GM18508 (cell line): Measurements from ENCODE around the gene ITGAL.
"Not testable (repeated sequence)": the region's sequence is repeated elsewhere in the genome, so short reads cannot be mapped to it uniquely, and the experiment has no call there.

ENCODE experiments used
- ATAC-seq: cut with Tn5 transposase; IDR thresholded peaks from one replicate; pipeline ENCODE4 v1.9.1; 2021; ENCODE audit warnings: moderate number of reproducible peaks; ENCODE audit not compliant: insufficient read depth, unreplicated experiment

Gene ITGAL

GRCh38 chr16:30524575-30525568, 52.3 kb downstream of the ITGAL start:
- ATAC-seq, result no peak

GRCh38 chr16:30525844-30526136, 53.2 kb downstream of the ITGAL start:
- ATAC-seq, result no peak

GRCh38 chr16:30526137-30526822, 53.7 kb downstream of the ITGAL start, which contains the start of gene ZNF768:
ZNF768 (minus strand) TSS chr16:30526566; CDS start chr16:30526413, 153 bp downstream.
- no peak for ATAC-seq

- ATAC-seq, result peak; percentile 50
These were observed 54.5 kb downstream of the ITGAL start for GRCh38 chr16:30526823-30527634.

GRCh38 chr16:30527635-30528178, 55.2 kb downstream of the ITGAL start:
- no peak for ATAC-seq

GRCh38 chr16:30528799-30529457, 56.4 kb downstream of the ITGAL start:
- no peak for ATAC-seq

GRCh38 chr16:30530163-30531037, 57.9 kb downstream of the ITGAL start:
- ATAC-seq, result no peak

- ATAC-seq, result no peak
These were observed 60.0 kb downstream of the ITGAL start for GRCh38 chr16:30532285-30533145.

GRCh38 chr16:30533146-30533522, 60.6 kb downstream of the ITGAL start:
- ATAC-seq, result no peak

GRCh38 chr16:30533748-30534367, 61.3 kb downstream of the ITGAL start:
- no peak for ATAC-seq

GRCh38 chr16:30534368-30535105, 62.0 kb downstream of the ITGAL start, which contains the start of gene ZNF747:
ZNF747 (minus strand) TSS chr16:30534858; CDS start chr16:30534679, 179 bp downstream.
- no peak for ATAC-seq

GRCh38 chr16:30535106-30535776, 62.7 kb downstream of the ITGAL start:
- ATAC-seq, result no peak

GRCh38 chr16:30535777-30536190, 63.2 kb downstream of the ITGAL start:
- ATAC-seq, result no peak

- ATAC-seq, result not testable (repeated sequence)
These were observed 64.0 kb downstream of the ITGAL start for GRCh38 chr16:30536391-30537024.

GRCh38 chr16:30539000-30539964, 66.7 kb downstream of the ITGAL start:
- no peak for ATAC-seq
